ENCODE measurements around the gene PLCXD1. TPM values are rescaled to one million over a fixed set of nuclear protein-coding genes. Genes with fewer than 3 reads are reported as not detected.

Gene PLCXD1
- total RNA-seq, 1 experiment from 2014 or later: 60.9 TPM

DNA sequence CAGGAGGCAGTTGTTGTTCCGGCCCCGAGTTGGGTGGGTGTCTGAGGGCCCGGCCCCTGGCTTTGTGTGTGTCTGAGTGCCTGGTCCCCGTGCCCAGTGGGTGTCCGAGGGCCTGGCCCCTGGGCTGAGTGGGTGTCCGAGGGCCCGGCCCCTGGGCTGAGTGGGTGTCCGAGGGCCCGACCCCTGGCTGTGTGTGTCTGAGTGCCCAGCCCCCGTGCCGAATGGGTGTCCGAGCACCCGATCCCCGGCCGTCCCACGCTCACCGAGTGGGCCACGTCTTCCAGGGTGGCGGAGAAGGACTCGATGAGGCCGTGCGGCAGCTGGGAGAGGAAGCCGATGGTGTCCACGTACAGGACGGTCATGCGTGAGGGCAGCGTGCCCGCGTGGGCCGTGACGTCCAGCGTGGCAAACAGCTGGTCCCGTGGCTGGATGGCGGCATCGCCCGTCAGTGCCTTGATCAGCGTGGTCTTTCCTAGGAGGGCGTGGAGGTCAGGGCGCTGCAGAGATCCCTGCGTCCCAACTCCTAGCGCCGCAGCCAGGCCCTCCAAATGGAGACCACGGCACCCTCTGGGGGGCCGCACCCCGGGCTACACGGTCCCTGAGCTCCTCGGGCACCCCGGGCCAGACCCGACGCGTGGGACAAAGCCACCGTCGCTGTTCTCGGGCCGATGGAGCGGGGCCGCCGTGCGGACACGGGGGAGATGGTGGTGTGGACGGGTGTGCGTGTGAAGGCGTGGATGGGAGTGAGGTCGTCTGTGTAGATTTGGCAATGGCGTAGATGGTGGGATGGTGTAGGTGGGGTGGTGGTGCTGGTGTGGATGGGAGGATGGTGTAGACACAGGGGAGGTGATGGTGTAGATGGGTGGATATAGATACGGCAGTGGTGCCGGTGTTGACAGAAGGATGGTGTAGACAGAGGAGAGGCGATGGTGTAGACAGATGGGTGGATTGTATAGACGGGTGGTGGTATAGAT lies 30.3 kb downstream of the PLCXD1 start:
- CTCF ChIA-PET: no interaction called here
- TF ChIP-seq, protein P1, sequence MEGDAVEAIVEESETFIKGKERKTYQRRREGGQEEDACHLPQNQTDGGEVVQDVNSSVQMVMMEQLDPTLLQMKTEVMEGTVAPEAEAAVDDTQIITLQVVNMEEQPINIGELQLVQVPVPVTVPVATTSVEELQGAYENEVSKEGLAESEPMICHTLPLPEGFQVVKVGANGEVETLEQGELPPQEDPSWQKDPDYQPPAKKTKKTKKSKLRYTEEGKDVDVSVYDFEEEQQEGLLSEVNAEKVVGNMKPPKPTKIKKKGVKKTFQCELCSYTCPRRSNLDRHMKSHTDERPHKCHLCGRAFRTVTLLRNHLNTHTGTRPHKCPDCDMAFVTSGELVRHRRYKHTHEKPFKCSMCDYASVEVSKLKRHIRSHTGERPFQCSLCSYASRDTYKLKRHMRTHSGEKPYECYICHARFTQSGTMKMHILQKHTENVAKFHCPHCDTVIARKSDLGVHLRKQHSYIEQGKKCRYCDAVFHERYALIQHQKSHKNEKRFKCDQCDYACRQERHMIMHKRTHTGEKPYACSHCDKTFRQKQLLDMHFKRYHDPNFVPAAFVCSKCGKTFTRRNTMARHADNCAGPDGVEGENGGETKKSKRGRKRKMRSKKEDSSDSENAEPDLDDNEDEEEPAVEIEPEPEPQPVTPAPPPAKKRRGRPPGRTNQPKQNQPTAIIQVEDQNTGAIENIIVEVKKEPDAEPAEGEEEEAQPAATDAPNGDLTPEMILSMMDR (conservative IDR thresholded peaks at IDR 0.05; ENCODE audit: low read depth, low read length): no peak
- TF ChIP-seq EZH2 (IDR thresholded peaks at IDR 0.05; ENCODE audit: borderline replicate concordance, low read depth, low read length, poor library complexity, severe bottlenecking): no peak

DNA sequence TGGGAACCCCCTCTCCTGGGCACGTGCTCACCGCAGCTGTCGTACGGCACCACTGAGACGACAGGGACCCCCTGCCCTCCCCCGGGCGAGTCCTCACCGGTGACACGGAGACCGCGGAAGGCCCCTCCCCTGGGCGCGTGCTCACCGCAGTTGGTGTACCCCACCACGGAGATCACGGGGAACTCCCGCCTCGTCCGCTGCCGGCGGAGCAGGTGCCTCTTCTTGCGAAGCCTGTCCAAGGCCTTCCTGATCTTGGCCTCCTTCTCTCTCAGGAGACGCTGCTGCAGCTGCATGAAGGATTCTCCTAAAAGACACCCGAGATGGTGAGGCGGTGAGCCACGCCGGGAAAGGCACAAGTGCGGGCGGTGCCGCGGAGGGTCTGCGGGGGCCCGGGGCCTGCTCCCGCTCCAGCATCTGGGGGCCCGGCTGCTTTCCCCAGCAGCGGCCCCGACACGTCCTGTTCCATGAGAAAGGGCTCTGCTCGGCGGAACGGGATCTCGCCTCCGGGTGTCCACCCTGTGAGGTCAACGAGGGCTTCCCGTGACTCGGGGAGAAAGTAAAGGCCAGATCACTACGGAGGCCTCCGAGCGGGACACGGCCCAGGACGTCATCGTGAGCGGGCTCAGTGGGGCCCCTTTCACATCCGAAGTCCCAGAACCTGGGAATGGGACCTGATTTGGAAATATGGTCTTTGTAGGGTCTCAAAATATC lies 31.6 kb downstream of the PLCXD1 start:
- no peaks in the 10 kb centered on the region for H3K4me1 ChIP-seq (ENCODE audit: insufficient read depth, low read length, poor library complexity, severe bottlenecking)
- intact Hi-C loops (cut with micrococcal nuclease; ENCODE audit: unreplicated experiment): no loop called here
- DNase-seq (ENCODE audit: low spot score): no peak
- peaks cover 64% of the 10 kb centered on the region for H3K36me3 ChIP-seq (ENCODE audit: insufficient read depth, low read length, poor library complexity, severe bottlenecking)
- H3K4me3 ChIP-seq (ENCODE audit: low read depth, low read length, poor library complexity, severe bottlenecking): no peak overlapping the region
- no peak for TF ChIP-seq EZH2 (IDR thresholded peaks at IDR 0.05; ENCODE audit: borderline replicate concordance, low read depth, low read length, poor library complexity, severe bottlenecking)
- TF ChIP-seq, protein P1 (conservative IDR thresholded peaks at IDR 0.05; ENCODE audit: low read depth, low read length): no peak
- CTCF ChIA-PET: no interaction called here
- H3K27ac ChIP-seq (ENCODE audit: low read depth, low read length, poor library complexity, severe bottlenecking): no peak overlapping the region
- POLR2A ChIA-PET (ENCODE audit: low non-redundant PET): no interaction called here
- no peaks in the 10 kb centered on the region for H3K27me3 ChIP-seq (replicated peaks; ENCODE audit: insufficient read depth, low read depth, low read length, poor library complexity)
- BruUV-seq (replicated peaks): no TSS peak
- H3K9me3 ChIP-seq (ENCODE audit: low read depth, low read length, poor library complexity, severe bottlenecking): no peaks in the 10 kb centered on the region

More for the DNA sequence above, 30.3 kb downstream of the PLCXD1 start:
- no peak for DNase-seq (ENCODE audit: low spot score)
- POLR2A ChIA-PET (ENCODE audit: low non-redundant PET): no interaction called here
- Histone ChIP-seq H3K4me1 (ENCODE audit: insufficient read depth, low read length, poor library complexity, severe bottlenecking) (no peaks in the 10 kb centered on the region), H3K27me3 (replicated peaks; ENCODE audit: insufficient read depth, low read depth, low read length, poor library complexity) (no peaks in the 10 kb centered on the region), H3K27ac (ENCODE audit: low read depth, low read length, poor library complexity, severe bottlenecking) (no peak overlapping the region), H3K36me3 (ENCODE audit: insufficient read depth, low read length, poor library complexity, severe bottlenecking) (peaks cover 72% of the 10 kb centered on the region), H3K9me3 (ENCODE audit: low read depth, low read length, poor library complexity, severe bottlenecking) (no peaks in the 10 kb centered on the region), H3K4me3 (ENCODE audit: low read depth, low read length, poor library complexity, severe bottlenecking) (no peak overlapping the region)
- no TSS peak for BruUV-seq (replicated peaks)
- intact Hi-C loops (cut with micrococcal nuclease; ENCODE audit: unreplicated experiment): no loop called here

DNA sequence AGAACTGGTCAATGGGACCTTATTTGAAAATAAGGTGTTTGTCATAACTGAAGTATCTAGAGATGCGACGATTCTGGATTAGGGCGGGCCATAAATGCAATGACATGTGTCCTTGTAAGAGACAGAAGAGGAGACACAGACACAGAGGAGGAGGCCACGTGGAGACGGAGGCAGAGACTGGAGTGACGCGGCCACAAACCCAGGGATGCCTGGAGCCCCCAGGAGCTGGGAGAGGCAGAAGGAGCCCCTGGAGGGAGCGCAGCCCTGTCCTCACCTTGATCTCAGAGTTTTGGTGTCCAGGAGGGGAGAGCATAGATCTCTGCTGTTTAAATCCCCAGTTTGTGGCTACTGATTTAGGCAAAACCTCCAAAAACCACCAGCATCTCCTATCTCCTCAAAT lies 32.4 kb downstream of the PLCXD1 start:
- Histone ChIP-seq H3K4me1 (ENCODE audit: insufficient read depth, low read length, poor library complexity, severe bottlenecking) (no peaks in the 10 kb centered on the region), H3K9me3 (ENCODE audit: low read depth, low read length, poor library complexity, severe bottlenecking) (no peaks in the 10 kb centered on the region), H3K27ac (ENCODE audit: low read depth, low read length, poor library complexity, severe bottlenecking) (no peak overlapping the region), H3K27me3 (replicated peaks; ENCODE audit: insufficient read depth, low read depth, low read length, poor library complexity) (no peaks in the 10 kb centered on the region), H3K36me3 (ENCODE audit: insufficient read depth, low read length, poor library complexity, severe bottlenecking) (peaks cover 57% of the 10 kb centered on the region), H3K4me3 (ENCODE audit: low read depth, low read length, poor library complexity, severe bottlenecking) (no peak overlapping the region)
- TF ChIP-seq, protein P1 (conservative IDR thresholded peaks at IDR 0.05; ENCODE audit: low read depth, low read length): no peak
- TF ChIP-seq EZH2 (IDR thresholded peaks at IDR 0.05; ENCODE audit: borderline replicate concordance, low read depth, low read length, poor library complexity, severe bottlenecking): no peak
- no peak for DNase-seq (ENCODE audit: low spot score)
- BruUV-seq (replicated peaks): no TSS peak
- POLR2A ChIA-PET (ENCODE audit: low non-redundant PET): no interaction called here
- CTCF ChIA-PET: no interaction called here
- intact Hi-C loops (cut with micrococcal nuclease; ENCODE audit: unreplicated experiment): no loop called here
